Mucosa of descending colon (tissue), 3 donors: ENCODE results near the gene ACOT7. TPM values are rescaled to one million over a fixed set of nuclear protein-coding genes. Genes with fewer than 3 reads are reported as not detected.

Experiments used
- ATAC-seq: fragments of 200-7000 bp; cut with Tn5 transposase; one replicate; pipeline ENCODE4 v1.9.1; 2020; ENCODE audit warnings: mild to moderate bottlenecking, moderate library complexity
- DNase-seq, 3 donors: peaks; one replicate each; pipeline ENCODE4 v3.0.0-alpha.2; 2020
- H3K36me3 ChIP-seq: fragments of 200-600 bp; one replicate; pipeline ENCODE4 v1.8.0; 2021; ENCODE audit warnings: low read depth, mild to moderate bottlenecking
- H3K4me1 ChIP-seq: fragments of 200-600 bp; one replicate; pipeline ENCODE4 v1.8.0; 2021; ENCODE audit warnings: low read depth, mild to moderate bottlenecking
- H3K4me3 ChIP-seq: fragments of 200-600 bp; one replicate; pipeline ENCODE4 v1.8.0; 2021; ENCODE audit warnings: mild to moderate bottlenecking
- H3K9me3 ChIP-seq: fragments of 200-600 bp; one replicate; pipeline ENCODE4 v1.8.0; 2021; ENCODE audit warnings: mild to moderate bottlenecking
- intact Hi-C, 2 donors: fragments of 100-400 bp; cut with DNase I in 1 of 2; cut with micrococcal nuclease in 1 of 2; formaldehyde crosslinking; loops; one replicate each; pipeline versions ENCODE4 v1.11.0 to v1.11.1; 2022; cut with DNase I, micrococcal nuclease
- total RNA-seq, 3 donors: library from RNA; stranded (reverse); fragmentation: NEBNext Ultra II Directional in 2 of 3; extraction: Animal tissue kit (Norgen Biotek cat#: 25700) in 2 of 3; gene quantifications; one replicate each; pipeline versions ENCODE4 v1.2.1 to v1.2.4, GENCODE V29; 2021 to 2023
- TF ChIP-seq, protein P1 (sequence below): fragments of 200-600 bp; IDR thresholded peaks from one replicate; pipeline ENCODE4 v1.8.0; 2022; ENCODE audit warnings: antibody characterized with exemption, mild to moderate bottlenecking
- donor health status: DM: no; HTN: no; CAD: no; lungs with moderate emphysema.
- donor health status: DM: no; HTN: no; CAD: no.
- donor health status: DM: no; HTN: yes; CAD: no.

The ACOT7 gene
- total RNA-seq, 3 donors from 2014 or later = 37.9 to 60.1 (median 42.7) TPM

DNA sequence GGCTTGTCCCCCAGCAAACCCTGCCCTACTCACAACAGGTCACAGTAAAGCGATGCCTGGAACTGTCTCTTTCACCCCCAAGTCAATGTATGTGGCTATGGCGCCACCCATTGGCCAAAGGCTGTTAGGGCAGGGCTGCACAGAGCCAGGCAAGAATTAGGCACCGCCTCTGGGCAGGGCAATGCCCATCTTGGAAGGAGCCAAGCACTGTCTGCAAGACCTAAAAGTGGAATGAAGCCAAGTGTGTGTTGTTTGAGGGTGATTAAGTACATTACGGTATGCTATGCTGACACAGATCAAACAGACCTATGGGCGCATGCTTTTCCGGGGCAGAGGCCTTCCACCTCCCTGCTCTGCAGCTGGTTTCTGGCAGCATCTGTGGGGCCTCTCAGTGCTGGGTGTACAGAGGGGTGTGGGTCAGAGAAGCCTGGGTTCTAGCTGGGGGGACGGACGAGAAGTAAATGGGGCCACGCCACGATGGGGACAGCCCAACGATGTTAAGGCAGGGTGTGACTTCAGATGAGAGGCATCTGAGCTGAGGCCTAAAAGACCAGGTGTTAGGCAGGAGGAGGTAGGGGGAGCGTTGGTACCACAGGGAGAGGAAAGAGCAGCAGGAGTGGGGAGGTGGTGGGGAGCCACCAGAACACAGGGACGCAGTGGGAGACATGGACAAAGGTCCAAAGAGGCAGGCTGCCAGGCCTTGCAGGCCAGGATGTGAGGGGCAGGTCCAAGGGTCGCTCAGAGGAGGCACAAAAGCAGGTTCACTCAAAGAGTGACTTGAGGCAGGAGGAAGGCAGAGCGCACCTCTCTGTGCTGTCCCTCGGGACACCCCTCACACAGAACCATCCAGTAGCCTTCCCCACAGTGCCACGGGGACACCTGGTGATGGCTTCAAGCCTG, 49.8 kb downstream of the ACOT7 start:
- ATAC-seq (peak; percentile 88), DNase-seq (peak; percentile 83 to 92 (median 91))
- H3K4me1 ChIP-seq = peaks cover 17% of the 10 kb centered on the region
- no peaks in the 10 kb centered on the region for H3K36me3 ChIP-seq
- no peaks in the 10 kb centered on the region for H3K9me3 ChIP-seq
- intact Hi-C loops = loop anchor here in 1 of 2 donors (2.0 to 10.0 kb wide), 2 partner anchors 61 to 97 kb away; no protein-coding TSS in a partner anchor
- TF ChIP-seq, protein P1, sequence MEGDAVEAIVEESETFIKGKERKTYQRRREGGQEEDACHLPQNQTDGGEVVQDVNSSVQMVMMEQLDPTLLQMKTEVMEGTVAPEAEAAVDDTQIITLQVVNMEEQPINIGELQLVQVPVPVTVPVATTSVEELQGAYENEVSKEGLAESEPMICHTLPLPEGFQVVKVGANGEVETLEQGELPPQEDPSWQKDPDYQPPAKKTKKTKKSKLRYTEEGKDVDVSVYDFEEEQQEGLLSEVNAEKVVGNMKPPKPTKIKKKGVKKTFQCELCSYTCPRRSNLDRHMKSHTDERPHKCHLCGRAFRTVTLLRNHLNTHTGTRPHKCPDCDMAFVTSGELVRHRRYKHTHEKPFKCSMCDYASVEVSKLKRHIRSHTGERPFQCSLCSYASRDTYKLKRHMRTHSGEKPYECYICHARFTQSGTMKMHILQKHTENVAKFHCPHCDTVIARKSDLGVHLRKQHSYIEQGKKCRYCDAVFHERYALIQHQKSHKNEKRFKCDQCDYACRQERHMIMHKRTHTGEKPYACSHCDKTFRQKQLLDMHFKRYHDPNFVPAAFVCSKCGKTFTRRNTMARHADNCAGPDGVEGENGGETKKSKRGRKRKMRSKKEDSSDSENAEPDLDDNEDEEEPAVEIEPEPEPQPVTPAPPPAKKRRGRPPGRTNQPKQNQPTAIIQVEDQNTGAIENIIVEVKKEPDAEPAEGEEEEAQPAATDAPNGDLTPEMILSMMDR = peak; percentile 89
- H3K4me3 ChIP-seq = no peak overlapping the region

DNA sequence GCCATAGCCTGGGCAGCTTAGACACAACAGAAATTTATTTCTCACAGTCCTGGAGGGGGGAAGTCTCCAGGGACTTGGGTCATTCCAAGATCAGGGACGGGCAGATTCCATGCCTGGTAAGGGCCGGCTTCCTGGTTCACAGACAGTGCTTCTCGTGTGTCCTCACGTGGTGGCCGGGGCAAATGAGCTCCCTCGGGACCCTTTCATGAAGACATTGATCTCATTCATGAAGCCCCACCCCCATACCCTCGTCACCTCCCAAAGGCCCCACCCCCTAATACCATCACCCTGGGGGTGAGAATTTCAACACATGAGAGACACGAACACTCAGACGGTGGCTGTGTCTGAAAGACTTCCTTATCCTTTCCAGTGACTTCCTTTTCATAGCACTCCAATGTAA, 51.5 kb downstream of the ACOT7 start:
- ATAC-seq = no peak
- no peak overlapping the region for H3K4me3 ChIP-seq

DNA sequence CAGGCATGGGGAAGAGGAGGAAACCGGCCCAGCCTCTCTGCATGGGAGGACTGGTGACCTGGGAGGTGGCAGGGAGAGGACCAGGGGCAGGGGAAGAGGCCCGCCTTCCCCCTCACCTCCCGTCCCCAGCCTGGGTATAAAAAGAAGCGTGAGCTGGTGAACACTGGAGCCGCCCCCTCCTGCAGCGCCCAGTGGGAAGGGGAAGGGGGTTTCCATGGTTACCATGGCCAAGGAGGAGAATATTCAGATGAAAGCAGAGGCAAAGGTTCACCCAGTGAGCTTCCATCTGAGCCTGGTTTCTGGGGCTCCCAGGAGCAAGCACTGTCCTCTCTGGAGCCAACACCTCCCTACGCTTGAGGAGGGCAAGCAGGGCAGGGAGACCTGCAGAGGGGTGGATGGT, 54.9 kb downstream of the ACOT7 start:
- ATAC-seq = no peak
- Histone ChIP-seq H3K4me3 (no peak overlapping the region), H3K9me3 (no peaks in the 10 kb centered on the region), H3K4me1 (peaks cover 2% of the 10 kb centered on the region), H3K36me3 (no peaks in the 10 kb centered on the region)
- intact Hi-C loops = loop anchor here in 1 of 2 donors (5.0 kb wide), 1 partner anchor 91 kb away; no protein-coding TSS in a partner anchor
- TF ChIP-seq, protein P1 = no peak
- DNase-seq = no peak

More for the DNA sequence above, 51.5 kb downstream of the ACOT7 start:
- TF ChIP-seq, protein P1 = no peak
- intact Hi-C loops = loop anchor here in 1 of 2 donors (2.0 to 10.0 kb wide), 2 partner anchors 63 to 95 kb away; no protein-coding TSS in a partner anchor
- peaks cover 12% of the 10 kb centered on the region for H3K4me1 ChIP-seq
- DNase-seq = no peak
- H3K36me3 ChIP-seq = no peaks in the 10 kb centered on the region
- no peaks in the 10 kb centered on the region for H3K9me3 ChIP-seq

DNA sequence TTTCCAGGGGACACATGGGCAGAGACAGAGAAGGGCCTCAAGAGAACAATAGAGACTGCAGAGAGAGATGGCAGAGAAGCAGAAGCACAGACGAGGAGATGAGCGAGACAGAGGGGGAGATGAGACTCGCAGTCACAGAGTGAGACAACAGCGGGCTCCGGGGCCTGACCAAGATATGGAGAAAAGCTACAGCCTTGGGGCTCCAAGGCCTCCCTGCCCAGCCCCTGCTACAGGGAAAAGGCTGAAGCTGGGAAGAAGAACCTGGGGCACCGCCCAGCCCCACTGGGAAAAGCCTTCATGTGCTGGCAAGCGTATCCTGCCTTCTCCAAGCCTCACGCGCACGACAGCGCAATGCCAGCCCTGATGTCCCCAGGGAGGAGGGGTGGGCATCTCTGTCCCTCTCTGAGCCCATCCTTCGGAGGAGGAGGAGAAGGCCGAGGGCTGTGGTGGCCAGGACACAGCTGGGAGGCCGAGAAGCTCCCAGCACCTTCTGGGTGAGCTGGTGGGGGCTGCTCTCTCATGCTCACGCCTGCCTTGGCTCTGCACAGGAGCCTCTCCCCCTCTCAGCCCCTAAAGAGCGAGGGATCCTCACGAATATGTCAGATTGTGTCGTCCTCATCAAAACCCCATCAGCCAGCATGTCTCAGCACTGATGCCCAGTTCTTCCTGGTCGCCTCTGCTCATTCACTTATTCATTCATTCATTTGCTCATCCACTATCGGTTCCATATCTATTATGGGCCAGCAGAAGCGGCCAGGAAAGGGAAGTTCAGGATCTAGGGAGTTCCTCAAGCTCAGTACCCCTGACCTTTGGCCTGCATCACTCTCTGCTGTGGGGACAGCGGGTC, 56.6 kb downstream of the ACOT7 start:
- intact Hi-C loops = loop anchor here in 1 of 2 donors (5.0 kb wide), 1 partner anchor 90 kb away; no protein-coding TSS in a partner anchor

More for the DNA sequence above, 56.6 kb downstream of the ACOT7 start:
- DNase-seq = no peak
- TF ChIP-seq, protein P1 = no peak
- Histone ChIP-seq H3K9me3 (no peaks in the 10 kb centered on the region), H3K36me3 (no peaks in the 10 kb centered on the region), H3K4me3 (no peak overlapping the region), H3K4me1 (peaks cover 4% of the 10 kb centered on the region)
- ATAC-seq = no peak
